Nephron (organoid): ENCODE measurements around the gene FTO.
A peak's percentile ranks its signal among the peaks of the same experiment; 100 is the strongest.

Source experiments
- H3K27ac Mint-ChIP-seq, 3 experiments: 2 replicates each; pipeline ENCODE4 v1.8.0; 2020; ENCODE audit warnings: mixed read lengths in 3 of 3, mild to moderate bottlenecking in 2 of 3, moderate library complexity in 1 of 3
- H3K27me3 Mint-ChIP-seq: 2 replicates; pipeline ENCODE4 v1.8.0; 2021; ENCODE audit warnings: low read depth, mild to moderate bottlenecking, moderate library complexity, mixed read lengths
- H3K36me3 Mint-ChIP-seq: 2 replicates; pipeline ENCODE4 v1.8.0; 2020; ENCODE audit warnings: low read depth, mixed read lengths
- H3K4me1 Mint-ChIP-seq: 2 replicates; pipeline ENCODE4 v1.8.0; 2020; ENCODE audit warnings: mixed read lengths
- H3K4me3 Mint-ChIP-seq, 3 experiments: 2 replicates each; pipeline ENCODE4 v1.8.0; 2020; ENCODE audit warnings: mild to moderate bottlenecking in 3 of 3, mixed read lengths in 3 of 3, moderate library complexity in 2 of 3
- H3K9me3 Mint-ChIP-seq: 2 replicates; pipeline ENCODE4 v1.8.0; 2020; ENCODE audit warnings: mixed read lengths
- TF ChIP-seq, protein P1 (sequence below), 3 experiments: fragments of 200-600 bp; sonication (generic); IDR thresholded peaks; one replicate each; pipeline ENCODE4 v1.5.0; 2021; ENCODE audit warnings: antibody characterized with exemption in 3 of 3; ENCODE audit not compliant: unreplicated experiment in 3 of 3

The FTO gene

DNA sequence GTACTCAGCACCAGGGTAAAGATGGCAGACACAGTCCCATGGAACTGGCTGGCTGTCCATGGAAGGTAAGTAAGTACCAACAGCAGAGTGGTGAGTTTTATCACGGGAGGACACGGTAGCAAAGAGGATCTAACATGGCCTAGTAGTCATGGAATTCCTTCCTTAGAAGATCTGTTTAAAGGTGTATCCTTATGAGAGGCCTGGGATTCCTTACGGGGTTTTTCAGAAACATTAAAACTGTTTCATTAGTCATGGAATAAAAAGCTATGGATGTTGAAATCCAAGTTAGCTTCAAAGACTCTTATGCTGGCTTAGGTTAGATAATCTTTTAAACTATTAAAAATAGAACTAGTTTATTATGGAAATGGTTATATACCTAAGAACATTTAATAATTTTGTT is 7.4 kb downstream of the FTO start:
- no peaks in the 10 kb centered on the region for H3K27me3 Mint-ChIP-seq
- TF ChIP-seq, protein P1, sequence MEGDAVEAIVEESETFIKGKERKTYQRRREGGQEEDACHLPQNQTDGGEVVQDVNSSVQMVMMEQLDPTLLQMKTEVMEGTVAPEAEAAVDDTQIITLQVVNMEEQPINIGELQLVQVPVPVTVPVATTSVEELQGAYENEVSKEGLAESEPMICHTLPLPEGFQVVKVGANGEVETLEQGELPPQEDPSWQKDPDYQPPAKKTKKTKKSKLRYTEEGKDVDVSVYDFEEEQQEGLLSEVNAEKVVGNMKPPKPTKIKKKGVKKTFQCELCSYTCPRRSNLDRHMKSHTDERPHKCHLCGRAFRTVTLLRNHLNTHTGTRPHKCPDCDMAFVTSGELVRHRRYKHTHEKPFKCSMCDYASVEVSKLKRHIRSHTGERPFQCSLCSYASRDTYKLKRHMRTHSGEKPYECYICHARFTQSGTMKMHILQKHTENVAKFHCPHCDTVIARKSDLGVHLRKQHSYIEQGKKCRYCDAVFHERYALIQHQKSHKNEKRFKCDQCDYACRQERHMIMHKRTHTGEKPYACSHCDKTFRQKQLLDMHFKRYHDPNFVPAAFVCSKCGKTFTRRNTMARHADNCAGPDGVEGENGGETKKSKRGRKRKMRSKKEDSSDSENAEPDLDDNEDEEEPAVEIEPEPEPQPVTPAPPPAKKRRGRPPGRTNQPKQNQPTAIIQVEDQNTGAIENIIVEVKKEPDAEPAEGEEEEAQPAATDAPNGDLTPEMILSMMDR (IDR thresholded peaks at IDR 0.05; ENCODE audit: unreplicated experiment in 3 of 3) = no peak
- no peak overlapping the region for H3K27ac Mint-ChIP-seq
- H3K4me1 Mint-ChIP-seq = peaks cover 29% of the 10 kb centered on the region
- peaks cover 15% of the 10 kb centered on the region for H3K36me3 Mint-ChIP-seq
- no peak overlapping the region for H3K4me3 Mint-ChIP-seq
- H3K9me3 Mint-ChIP-seq = peaks cover 5% of the 10 kb centered on the region

DNA sequence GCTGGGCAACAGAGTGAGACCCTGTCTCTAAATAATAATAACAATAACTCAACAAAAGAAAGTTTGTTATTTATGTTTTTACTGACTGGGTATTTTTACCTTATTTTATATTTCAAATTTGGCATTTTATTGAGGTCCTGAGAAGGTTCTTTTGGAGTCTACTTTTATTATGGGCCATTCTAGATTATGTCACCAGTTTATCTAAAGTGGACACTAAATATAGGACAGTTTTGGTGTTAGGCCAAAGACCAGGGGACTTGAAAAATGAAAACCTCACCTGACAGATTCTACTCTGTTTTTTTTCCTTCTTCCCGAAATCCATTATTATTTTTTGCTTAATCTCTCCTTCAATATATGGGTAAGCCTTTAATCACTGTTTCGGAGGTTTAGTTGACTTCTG is 8.1 kb downstream of the FTO start:
- peaks cover 5% of the 10 kb centered on the region for H3K9me3 Mint-ChIP-seq
- no peak overlapping the region for H3K27ac Mint-ChIP-seq
- H3K27me3 Mint-ChIP-seq = no peaks in the 10 kb centered on the region
- H3K4me1 Mint-ChIP-seq = peaks cover 29% of the 10 kb centered on the region
- peaks cover 9% of the 10 kb centered on the region for H3K36me3 Mint-ChIP-seq
- H3K4me3 Mint-ChIP-seq = no peak overlapping the region
- TF ChIP-seq, protein P1 (IDR thresholded peaks at IDR 0.05; ENCODE audit: unreplicated experiment in 3 of 3) = no peak

DNA sequence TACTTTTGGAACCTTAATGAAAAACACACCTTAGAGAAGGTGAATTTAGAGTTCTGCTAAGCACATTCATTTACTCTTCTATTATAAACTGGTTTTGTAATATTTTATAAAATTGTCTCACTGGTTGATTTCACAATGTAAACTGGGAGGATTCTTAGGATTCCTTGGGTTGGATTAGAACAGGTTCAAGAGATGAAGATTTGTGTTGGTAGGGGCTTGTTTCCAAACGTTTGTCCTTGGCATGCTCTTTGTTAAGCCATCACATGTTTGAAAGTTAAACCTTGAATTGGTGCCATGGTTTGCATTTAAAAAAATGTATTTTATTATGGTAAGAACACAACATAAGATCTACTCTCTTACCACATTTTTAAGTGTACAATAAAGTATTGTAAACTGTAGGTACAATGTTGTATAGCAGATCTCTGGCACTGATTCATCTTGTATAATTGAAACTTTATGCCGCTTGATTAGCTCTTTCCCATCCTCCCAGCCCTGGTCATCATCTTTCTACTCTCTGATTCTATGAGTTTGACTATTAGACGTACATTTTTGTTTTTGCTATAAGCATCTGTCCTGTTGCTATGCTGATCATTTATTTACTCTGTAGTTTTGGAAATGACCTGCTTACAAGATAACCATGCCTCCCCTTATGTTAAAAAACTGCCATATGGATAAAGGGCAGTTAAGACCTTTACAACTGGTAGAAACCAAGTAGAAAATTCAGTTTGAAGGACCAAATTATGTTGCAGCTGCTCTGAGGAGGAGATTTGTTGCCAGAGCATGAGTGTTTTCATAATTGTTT is 9.6 kb downstream of the FTO start:
- H3K27me3 Mint-ChIP-seq = no peaks in the 10 kb centered on the region
- peaks cover 29% of the 10 kb centered on the region for H3K4me1 Mint-ChIP-seq
- no peaks in the 10 kb centered on the region for H3K9me3 Mint-ChIP-seq
- no peaks in the 10 kb centered on the region for H3K36me3 Mint-ChIP-seq
- H3K4me3 Mint-ChIP-seq = no peak overlapping the region
- no peak overlapping the region for H3K27ac Mint-ChIP-seq
- TF ChIP-seq, protein P1 (IDR thresholded peaks at IDR 0.05; ENCODE audit: unreplicated experiment in 3 of 3) = no peak

DNA sequence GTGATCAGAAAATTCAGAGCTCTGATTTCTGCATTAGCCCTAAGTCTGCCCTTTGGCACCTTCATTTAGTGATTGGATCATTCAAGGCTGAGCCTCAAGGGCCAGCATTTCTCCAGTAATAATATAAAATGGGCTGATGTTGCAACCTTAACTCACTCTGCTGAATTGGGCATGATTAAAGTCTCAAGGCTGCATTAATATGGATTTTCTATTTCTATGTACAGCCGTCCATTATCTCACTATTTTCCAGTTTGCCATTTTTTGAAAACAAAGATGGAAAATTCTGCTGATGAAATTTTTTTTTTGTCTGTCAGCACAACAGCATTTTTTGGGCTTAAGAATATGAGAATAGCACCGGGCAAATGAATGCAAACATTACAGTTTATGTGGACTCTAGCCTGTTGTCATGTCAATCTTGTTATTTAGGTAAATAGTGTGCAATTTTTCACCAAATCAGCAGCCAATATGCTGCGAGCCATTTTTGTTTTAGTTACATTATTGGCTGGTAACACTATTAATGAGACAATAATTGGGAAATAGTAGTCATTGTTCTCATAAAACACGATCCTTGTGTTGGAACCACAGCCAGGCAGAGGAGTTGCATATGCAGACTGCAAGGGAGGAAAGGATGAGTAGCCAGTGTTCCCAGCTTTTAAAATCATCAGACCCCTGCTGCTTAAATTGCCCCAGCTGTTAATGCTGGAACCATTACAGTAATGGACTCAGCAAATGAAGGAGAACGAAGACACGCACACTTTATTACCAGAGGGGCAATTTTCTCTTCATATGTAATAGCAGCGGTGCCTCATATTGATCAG is 10.5 kb downstream of the FTO start:
- TF ChIP-seq, protein P1 (IDR thresholded peaks at IDR 0.05; ENCODE audit: unreplicated experiment in 3 of 3) = no peak
- Mint-ChIP-seq H3K27me3 (no peaks in the 10 kb centered on the region), H3K4me3 (no peak overlapping the region), H3K27ac (peak overlapping the region in 2 of 3 experiments; percentile 8 to 45), H3K4me1 (peaks cover 29% of the 10 kb centered on the region), H3K36me3 (no peaks in the 10 kb centered on the region), H3K9me3 (no peaks in the 10 kb centered on the region)

DNA sequence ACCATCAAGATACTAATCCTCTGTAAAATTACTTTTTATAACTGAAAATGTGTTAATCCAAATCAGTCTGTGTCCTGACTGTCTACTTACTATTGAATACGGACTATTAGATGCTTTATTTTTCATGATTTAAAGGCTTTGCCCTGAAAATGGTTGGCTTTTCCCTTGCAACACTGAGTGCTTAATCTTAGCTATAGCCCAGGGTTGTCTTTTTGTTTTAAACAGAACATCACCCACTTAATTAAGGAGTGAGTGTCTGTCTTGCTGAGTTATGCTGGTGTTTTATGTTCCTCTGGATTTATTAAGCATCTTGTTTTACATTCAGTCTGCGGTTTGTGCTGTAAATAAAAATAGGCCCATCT is 11.0 kb downstream of the FTO start:
- H3K4me3 Mint-ChIP-seq = no peak overlapping the region
- no peaks in the 10 kb centered on the region for H3K9me3 Mint-ChIP-seq
- H3K27ac Mint-ChIP-seq = peak overlapping the region in 1 of 3 experiments; percentile 8
- peaks cover 29% of the 10 kb centered on the region for H3K4me1 Mint-ChIP-seq
- H3K27me3 Mint-ChIP-seq = no peaks in the 10 kb centered on the region
- TF ChIP-seq, protein P1 (IDR thresholded peaks at IDR 0.05; ENCODE audit: unreplicated experiment in 3 of 3) = no peak
- no peaks in the 10 kb centered on the region for H3K36me3 Mint-ChIP-seq
